IMR-90 (cell line): ENCODE results near the gene CKAP2L. TPM values are rescaled to one million over a fixed set of nuclear protein-coding genes. Genes with fewer than 3 reads are reported as not detected.

Experiments
- ATAC-seq: fragments of 200-7000 bp; cut with Tn5 transposase; 2 replicates; pipeline ENCODE4 v1.9.1; 2020; ENCODE audit warnings: low read depth, mild to moderate bottlenecking, moderate library complexity
- BruUV-seq: library from RNA; stranded (reverse); fragments of 400-500 nt; replicated peaks from 2 replicates; lab custom pipeline; 2021; lab: Mats Ljungman, UMichigan
- CTCF ChIA-PET: fragments of 300-600 bp; formaldehyde crosslinking; extraction: SDS; loops from one replicate; lab custom pipeline; 2021; ENCODE audit warnings: antibody characterized with exemption; lab: Yijun Ruan, JAX
- POLR2A ChIA-PET: fragments of 300-600 bp; sonication (Branson Sonifier 250); formaldehyde crosslinking; loops from one replicate; lab custom pipeline; 2022; ENCODE audit warnings: antibody characterized with exemption; ENCODE audit not compliant: unreplicated experiment; lab: Charles Lee
- DNase-seq: peaks from one replicate; pipeline ENCODE4 v3.0.0; 2013
- H2AFZ ChIP-seq: replicated peaks from 2 replicates; pipeline ENCODE3; 2013; ENCODE audit warnings: low read length, mild to moderate bottlenecking; ENCODE audit not compliant: poor library complexity
- H2AK5ac ChIP-seq: 2 replicates; pipeline ENCODE4 v1.6.1; 2013; ENCODE audit warnings: low read depth, low read length, inconsistent platforms
- H2AK9ac ChIP-seq: replicated peaks from 2 replicates; pipeline ENCODE3; 2013; ENCODE audit warnings: mild to moderate bottlenecking, low read depth, low read length, moderate library complexity; ENCODE audit not compliant: poor library complexity
- H2BK120ac ChIP-seq: 2 replicates; pipeline ENCODE4 v1.6.1; 2013; ENCODE audit warnings: low read depth, low read length, inconsistent platforms
- H2BK15ac ChIP-seq: 3 replicates; pipeline ENCODE4 v1.6.1; 2013; ENCODE audit warnings: low read depth, low read length, inconsistent platforms
- H2BK20ac ChIP-seq: 2 replicates; pipeline ENCODE4 v1.6.1; 2013; ENCODE audit warnings: low read depth, mild to moderate bottlenecking, inconsistent platforms, low read length, moderate library complexity
- H2BK5ac ChIP-seq: 2 replicates; pipeline ENCODE4 v1.6.1; 2013; ENCODE audit warnings: mild to moderate bottlenecking, low read depth, low read length, inconsistent platforms; ENCODE audit not compliant: poor library complexity, severe bottlenecking
- H3K14ac ChIP-seq: replicated peaks from 2 replicates; pipeline ENCODE4 v1.6.1; 2013; ENCODE audit warnings: low read depth, low read length, inconsistent platforms
- H3K18ac ChIP-seq: 2 replicates; pipeline ENCODE4 v1.6.1; 2013; ENCODE audit warnings: low read depth, low read length, control low read depth
- H3K23ac ChIP-seq: 2 replicates; pipeline ENCODE4 v1.6.1; 2013; ENCODE audit warnings: low read depth, low read length, inconsistent platforms
- H3K27ac ChIP-seq: 2 replicates; pipeline ENCODE4 v1.5.1; 2013; ENCODE audit warnings: mild to moderate bottlenecking, control low read depth, low read length; ENCODE audit not compliant: insufficient read depth
- H3K27me3 ChIP-seq: 2 replicates; pipeline ENCODE4 v1.6.1; 2013; ENCODE audit warnings: low read length; ENCODE audit not compliant: control insufficient read depth, insufficient read depth
- H3K36me3 ChIP-seq: 2 replicates; pipeline ENCODE4 v1.6.1; 2013; ENCODE audit warnings: low read length, mixed read lengths; ENCODE audit not compliant: control insufficient read depth, insufficient read depth
- H3K4ac ChIP-seq: 2 replicates; pipeline ENCODE4 v1.6.1; 2013; ENCODE audit warnings: low read depth, low read length, inconsistent platforms
- H3K4me1 ChIP-seq: 2 replicates; pipeline ENCODE4 v1.6.1; 2013; ENCODE audit warnings: low read length, mixed read lengths; ENCODE audit not compliant: control insufficient read depth, insufficient read depth
- H3K4me2 ChIP-seq: 2 replicates; pipeline ENCODE4 v1.6.1; 2013; ENCODE audit warnings: low read depth, mild to moderate bottlenecking, control low read depth, low read length, moderate library complexity
- H3K4me3 ChIP-seq: 2 replicates; pipeline ENCODE4 v1.5.1; 2013; ENCODE audit warnings: low read depth, mild to moderate bottlenecking, control low read depth, low read length, moderate library complexity; ENCODE audit not compliant: insufficient read depth
- H3K56ac ChIP-seq: 2 replicates; pipeline ENCODE4 v1.6.1; 2013; ENCODE audit warnings: low read length, inconsistent platforms; ENCODE audit not compliant: insufficient read depth; ENCODE audit errors: extremely low read depth
- H3K79me1 ChIP-seq, 2 experiments: 2 replicates each; pipeline ENCODE4 v1.6.1; 2013; ENCODE audit warnings: low read length in 2 of 2, inconsistent platforms in 1 of 2, low read depth in 1 of 2
- H3K9ac ChIP-seq: 2 replicates; pipeline ENCODE4 v1.6.1; 2013; ENCODE audit warnings: low read depth, low read length, control low read depth
- H3K9me1 ChIP-seq: 2 replicates; pipeline ENCODE4 v1.6.1; 2013; ENCODE audit warnings: low read length, inconsistent platforms; ENCODE audit not compliant: insufficient read depth
- H3K9me3 ChIP-seq: 2 replicates; pipeline ENCODE4 v1.6.1; 2013; ENCODE audit warnings: low read length; ENCODE audit not compliant: control insufficient read depth, insufficient read depth
- H4K20me1 ChIP-seq: 2 replicates; pipeline ENCODE4 v1.6.1; 2013; ENCODE audit warnings: low read length, inconsistent platforms; ENCODE audit not compliant: insufficient read depth
- H4K5ac ChIP-seq: 2 replicates; pipeline ENCODE4 v1.6.1; 2013; ENCODE audit warnings: mild to moderate bottlenecking, low read depth, low read length, control low read depth
- H4K8ac ChIP-seq, 2 experiments: 2 replicates each; pipeline ENCODE4 v1.6.1; 2013; ENCODE audit warnings: low read depth in 2 of 2, low read length in 2 of 2, control low read depth in 1 of 2, inconsistent platforms in 1 of 2
- H4K91ac ChIP-seq: 2 replicates; pipeline ENCODE4 v1.6.1; 2013; ENCODE audit warnings: low read depth, low read length, inconsistent platforms; ENCODE audit not compliant: insufficient read depth
- BHLHE40 ChIP-seq: fragments of 150-350 bp; IDR thresholded peaks from 2 replicates; pipeline ENCODE4 v1.6.1; 2016; ENCODE audit warnings: mild to moderate bottlenecking, low read depth, low read length
- CEBPB ChIP-seq: IDR thresholded peaks from 2 replicates; pipeline ENCODE4 v1.6.1; 2012; ENCODE audit warnings: low read depth, low read length, improper control_type of control experiment
- CHD1 ChIP-seq: IDR thresholded peaks from 2 replicates; pipeline ENCODE4 v1.6.1; 2012; ENCODE audit warnings: low read depth, low read length, improper control_type of control experiment
- FOS ChIP-seq: fragments of 150-350 bp; IDR thresholded peaks from 2 replicates; pipeline ENCODE4 v1.6.1; 2016; ENCODE audit warnings: low read depth, low read length
- MAFK ChIP-seq: IDR thresholded peaks from 2 replicates; pipeline ENCODE4 v1.6.1; 2012; ENCODE audit warnings: low read depth, low read length, improper control_type of control experiment
- MAZ ChIP-seq: IDR thresholded peaks from 2 replicates; pipeline ENCODE4 v1.6.1; 2012; ENCODE audit warnings: low read depth, mild to moderate bottlenecking, low read length, improper control_type of control experiment, moderate library complexity, borderline replicate concordance
- MXI1 ChIP-seq: IDR thresholded peaks from 2 replicates; pipeline ENCODE4 v1.6.1; 2012; ENCODE audit warnings: low read depth, mild to moderate bottlenecking, low read length, moderate library complexity, borderline replicate concordance
- NFE2L2 ChIP-seq: fragments of 150-350 bp; IDR thresholded peaks from 2 replicates; pipeline ENCODE4 v1.6.1; 2016; ENCODE audit warnings: low read depth, mild to moderate bottlenecking, low read length
- POLR2A ChIP-seq: IDR thresholded peaks from 2 replicates; pipeline ENCODE4 v1.6.1; 2012; ENCODE audit warnings: mild to moderate bottlenecking, low read depth, low read length
- RAD21 ChIP-seq: IDR thresholded peaks from 2 replicates; pipeline ENCODE4 v1.6.1; 2012; ENCODE audit warnings: low read length, improper control_type of control experiment
- RCOR1 ChIP-seq: IDR thresholded peaks from 2 replicates; pipeline ENCODE4 v1.6.1; 2012; ENCODE audit warnings: mild to moderate bottlenecking, low read length, improper control_type of control experiment; ENCODE audit not compliant: insufficient replicate concordance
- RFX5 ChIP-seq: IDR thresholded peaks from 2 replicates; pipeline ENCODE4 v1.8.0; 2012; ENCODE audit warnings: low read depth, mild to moderate bottlenecking, low read length, moderate library complexity
- SMC3 ChIP-seq: fragments of 150-350 bp; IDR thresholded peaks from 2 replicates; pipeline ENCODE4 v1.6.1; 2016; ENCODE audit warnings: low read depth, mild to moderate bottlenecking, antibody characterized with exemption, low read length, moderate library complexity
- USF2 ChIP-seq: fragments of 150-350 bp; IDR thresholded peaks from 2 replicates; pipeline ENCODE4 v1.6.1; 2017; ENCODE audit warnings: mild to moderate bottlenecking, antibody characterized with exemption, low read length, low read depth
- WGBS, 2 experiments: methylation state at CpG; one replicate each; pipeline versions ENCODE4 v1.1.5 to v1.1.7; 2013; ENCODE audit warnings: missing lambda C conversion rate in 2 of 2; ENCODE audit not compliant: insufficient read length in 1 of 2; ENCODE audit errors: extremely low coverage in 2 of 2; 5-methylcytosine and 5-hydroxymethylcytosine counted together
- dilution Hi-C: fragments of 300-500 bp; cut with HindIII; formaldehyde crosslinking; loops from one replicate; pipeline ENCODE4 v1.14.3; 2018; ENCODE audit warnings: low sequenced_read_pairs; ENCODE audit not compliant: unreplicated experiment
- in situ Hi-C: fragments of 300-500 bp; cut with MboI; formaldehyde crosslinking; loops from 3 replicates; pipeline ENCODE4 v1.14.3; 2019; ENCODE audit warnings: low sequenced_read_pairs, inconsistent platforms, mixed read lengths
- intact Hi-C: fragments of 100-400 bp; cut with micrococcal nuclease; formaldehyde crosslinking; loops from 2 replicates; pipeline ENCODE4 v1.10.0; 2022
- polyA plus RNA-seq, 3 experiments: library from polyadenylated mRNA; depleted of rRNA; stranded (reverse); fragments of >200 nt; gene quantifications; 2 replicates each; pipeline ENCODE4 v1.2.3, GENCODE V29; 2012; ENCODE audit warnings: low replicate concordance in 1 of 3
- total RNA-seq: library from RNA; depleted of rRNA; stranded (reverse); fragments of >200 nt; gene quantifications from 2 replicates; pipeline ENCODE4 v1.2.3, GENCODE V29; 2012
- TF ChIP-seq, protein P1 (sequence below): fragments of 150-350 bp; IDR thresholded peaks from 2 replicates; pipeline ENCODE4 v1.6.1; 2016; ENCODE audit warnings: low read depth, mild to moderate bottlenecking, low read length, moderate library complexity, borderline replicate concordance
- TF ChIP-seq, protein P2 (sequence below): conservative IDR thresholded peaks from 2 replicates; pipeline ENCODE4 v1.5.1; 2012; ENCODE audit warnings: mild to moderate bottlenecking, low read depth, low read length, improper control_type of control experiment

The CKAP2L gene
- total and polyA plus RNA-seq, 2 of the 4 experiments (the other 2 are of a cell fraction) = 6.4 to 9.9 TPM

DNA sequence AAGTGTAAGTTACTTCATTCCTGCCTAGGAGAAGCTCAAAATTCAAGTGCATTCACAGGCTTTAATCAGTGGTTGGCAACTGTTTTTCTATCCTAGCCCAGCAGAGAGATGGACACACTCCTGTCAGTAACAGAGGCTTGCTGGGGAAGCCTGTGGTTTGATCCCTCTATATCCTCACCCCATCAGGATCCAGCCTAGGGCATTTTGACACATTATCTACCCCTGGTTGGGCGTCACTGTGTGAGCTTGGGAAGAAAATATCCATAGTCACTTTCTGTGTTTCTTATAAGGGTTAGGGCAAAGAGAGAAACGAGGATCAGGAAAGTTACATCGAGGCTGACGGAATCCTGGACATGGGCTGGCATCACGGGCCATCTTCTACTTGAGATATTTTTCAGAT, 33.6 kb downstream of the CKAP2L start:
- H3K4me3 ChIP-seq = no peak overlapping the region
- no peak overlapping the region for H3K18ac ChIP-seq
- H3K36me3 ChIP-seq = no peaks in the 10 kb centered on the region
- no peak overlapping the region for H2BK20ac ChIP-seq
- no peak overlapping the region for H3K56ac ChIP-seq
- H2AFZ ChIP-seq = no peak overlapping the region
- no peak overlapping the region for H2BK120ac ChIP-seq
- H4K5ac ChIP-seq = no peak overlapping the region
- no peak overlapping the region for H2AK9ac ChIP-seq
- H4K20me1 ChIP-seq = no peaks in the 10 kb centered on the region
- no peak overlapping the region for H3K4me2 ChIP-seq
- H3K27ac ChIP-seq = no peak overlapping the region
- ChIA-PET POLR2A (no interaction called here), CTCF (interaction anchor here (0.6 to 1.0 kb wide), 2 partner anchors 131 to 132 kb away, joined by 3 read pairs; no protein-coding TSS in a partner anchor)
- BruUV-seq = no TSS peak
- no peak overlapping the region for H3K23ac ChIP-seq
- no peak overlapping the region for H2BK15ac ChIP-seq
- WGBS, 2 experiments = no CpG with 5 or more reads among the region's 5 CpGs
- peaks cover 3% of the 10 kb centered on the region; the same call in 1 of the 2 replicates for H3K9me1 ChIP-seq
- H3K4ac ChIP-seq = no peak overlapping the region
- ATAC-seq (no peak), DNase-seq (no peak)
- no peak for TF ChIP-seq SMC3
- no peak for TF ChIP-seq RAD21
- TF ChIP-seq BHLHE40 = no peak
- no peak for TF ChIP-seq MXI1
- no peak for TF ChIP-seq CEBPB
- no peak for TF ChIP-seq MAFK
- no peak for TF ChIP-seq FOS
- TF ChIP-seq NFE2L2 = no peak
- TF ChIP-seq USF2 = no peak
- TF ChIP-seq RFX5 = no peak
- TF ChIP-seq CHD1 = no peak
- TF ChIP-seq, protein P1, sequence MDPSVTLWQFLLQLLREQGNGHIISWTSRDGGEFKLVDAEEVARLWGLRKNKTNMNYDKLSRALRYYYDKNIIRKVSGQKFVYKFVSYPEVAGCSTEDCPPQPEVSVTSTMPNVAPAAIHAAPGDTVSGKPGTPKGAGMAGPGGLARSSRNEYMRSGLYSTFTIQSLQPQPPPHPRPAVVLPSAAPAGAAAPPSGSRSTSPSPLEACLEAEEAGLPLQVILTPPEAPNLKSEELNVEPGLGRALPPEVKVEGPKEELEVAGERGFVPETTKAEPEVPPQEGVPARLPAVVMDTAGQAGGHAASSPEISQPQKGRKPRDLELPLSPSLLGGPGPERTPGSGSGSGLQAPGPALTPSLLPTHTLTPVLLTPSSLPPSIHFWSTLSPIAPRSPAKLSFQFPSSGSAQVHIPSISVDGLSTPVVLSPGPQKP = no peak
- TF ChIP-seq, protein P2, sequence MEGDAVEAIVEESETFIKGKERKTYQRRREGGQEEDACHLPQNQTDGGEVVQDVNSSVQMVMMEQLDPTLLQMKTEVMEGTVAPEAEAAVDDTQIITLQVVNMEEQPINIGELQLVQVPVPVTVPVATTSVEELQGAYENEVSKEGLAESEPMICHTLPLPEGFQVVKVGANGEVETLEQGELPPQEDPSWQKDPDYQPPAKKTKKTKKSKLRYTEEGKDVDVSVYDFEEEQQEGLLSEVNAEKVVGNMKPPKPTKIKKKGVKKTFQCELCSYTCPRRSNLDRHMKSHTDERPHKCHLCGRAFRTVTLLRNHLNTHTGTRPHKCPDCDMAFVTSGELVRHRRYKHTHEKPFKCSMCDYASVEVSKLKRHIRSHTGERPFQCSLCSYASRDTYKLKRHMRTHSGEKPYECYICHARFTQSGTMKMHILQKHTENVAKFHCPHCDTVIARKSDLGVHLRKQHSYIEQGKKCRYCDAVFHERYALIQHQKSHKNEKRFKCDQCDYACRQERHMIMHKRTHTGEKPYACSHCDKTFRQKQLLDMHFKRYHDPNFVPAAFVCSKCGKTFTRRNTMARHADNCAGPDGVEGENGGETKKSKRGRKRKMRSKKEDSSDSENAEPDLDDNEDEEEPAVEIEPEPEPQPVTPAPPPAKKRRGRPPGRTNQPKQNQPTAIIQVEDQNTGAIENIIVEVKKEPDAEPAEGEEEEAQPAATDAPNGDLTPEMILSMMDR = no peak
- no peak for TF ChIP-seq MAZ
- TF ChIP-seq RCOR1 = no peak
- no peak for TF ChIP-seq POLR2A
- in situ Hi-C loops = no loop called here
- H2BK5ac ChIP-seq = no peak overlapping the region
- intact Hi-C loops = no loop called here
- no peak overlapping the region for H3K14ac ChIP-seq
- no peaks in the 10 kb centered on the region for H3K27me3 ChIP-seq
- dilution Hi-C loops = no loop called here
- peaks cover 1% of the 10 kb centered on the region; the same call in 1 of the 2 replicates for H3K4me1 ChIP-seq
- no peaks in the 10 kb centered on the region for H3K9me3 ChIP-seq
- no peak overlapping the region for H2AK5ac ChIP-seq
- H3K79me1 ChIP-seq = no peaks in the 10 kb centered on the region
- no peak overlapping the region for H3K9ac ChIP-seq
- H4K8ac ChIP-seq = no peak overlapping the region
- no peak overlapping the region for H4K91ac ChIP-seq
